Lung (tissue), 12 donors: ENCODE data around the gene TRIM44. TPM values are rescaled to one million over a fixed set of nuclear protein-coding genes. Genes with fewer than 3 reads are reported as not detected.

Experiments
- ATAC-seq: fragments of 200-7000 bp; cut with Tn5 transposase; one replicate; pipeline ENCODE4 v1.9.1; 2020; ENCODE audit warnings: moderate number of reproducible peaks; ENCODE audit not compliant: insufficient read depth, low FRiP score
- DNase-seq, 3 donors: peaks; one replicate each; pipeline ENCODE4 v3.0.0-alpha.2; 2013 to 2017
- H3K27ac ChIP-seq, 2 donors: one replicate each; pipeline ENCODE4 v1.5.1; 2013; ENCODE audit warnings: mild to moderate bottlenecking in 2 of 2, moderate library complexity in 2 of 2, control low read depth in 1 of 2, inconsistent platforms in 1 of 2, low read depth in 1 of 2, low read length in 1 of 2
- H3K27me3 ChIP-seq, 3 donors: one replicate each; pipeline ENCODE4 v1.5.1; 2013; ENCODE audit warnings: low read length in 2 of 3; ENCODE audit not compliant: control insufficient read depth in 3 of 3, insufficient read depth in 3 of 3
- H3K36me3 ChIP-seq, 4 donors: one replicate each; pipeline ENCODE4 v1.5.1; 2013; ENCODE audit warnings: low read length in 4 of 4, mild to moderate bottlenecking in 1 of 4, moderate library complexity in 1 of 4; ENCODE audit not compliant: control insufficient read depth in 4 of 4, insufficient read depth in 4 of 4
- H3K4me1 ChIP-seq, 5 donors: one replicate each; pipeline ENCODE4 v1.5.1; 2013; ENCODE audit warnings: low read length in 5 of 5, mild to moderate bottlenecking in 2 of 5, moderate library complexity in 1 of 5; ENCODE audit not compliant: control insufficient read depth in 5 of 5, insufficient read depth in 5 of 5
- H3K4me3 ChIP-seq: one replicate; pipeline ENCODE4 v1.5.1; 2013; ENCODE audit warnings: mild to moderate bottlenecking, control low read depth, moderate library complexity
- H3K9ac ChIP-seq, 2 donors: one replicate each; pipeline ENCODE4 v1.5.1; 2013; ENCODE audit warnings: low read length in 2 of 2, control low read depth in 1 of 2; ENCODE audit not compliant: insufficient read depth in 1 of 2
- H3K9me3 ChIP-seq, 4 donors: one replicate each; pipeline ENCODE4 v1.5.1; 2013; ENCODE audit warnings: low read length in 3 of 4, mild to moderate bottlenecking in 1 of 4, moderate library complexity in 1 of 4; ENCODE audit not compliant: control insufficient read depth in 4 of 4, insufficient read depth in 3 of 4
- CTCF ChIP-seq: IDR thresholded peaks from 2 replicates; pipeline ENCODE4 v1.5.1; 2012; ENCODE audit warnings: mild to moderate bottlenecking; ENCODE audit errors: control extremely low read depth, extremely low read depth
- WGBS, 2 donors: extraction: QIAGEN DNeasy Blood & Tissue Kit; methylation state at CpG; one replicate each; pipeline ENCODE4 v1.1.7; 2013; 5-methylcytosine and 5-hydroxymethylcytosine counted together
- polyA plus RNA-seq, 2 donors: library from polyadenylated mRNA; stranded (reverse); fragments of 200-250 nt; gene quantifications; one replicate each; pipeline ENCODE4 v1.2.1, GENCODE V29; 2013
- total RNA-seq, 2 donors: library from RNA; depleted of rRNA in 1 of 2; stranded (reverse); fragments of >200 nt in 1 of 2; gene quantifications; one replicate each; pipeline ENCODE4 v1.2.1, GENCODE V29; 2014 to 2021
- donor health status: control.
- donor health status: control.
- donor health status: Bipolar disorder and iron deficiency.
- donor health status: healthy.
- donor health status: DM: yes; HTN: yes; CAD: no.

Gene TRIM44
- total and polyA plus RNA-seq, 4 donors: 9.1 to 62.2 (median 22.7) TPM

GRCh38 chr11:35779409-35779808, 116.8 kb downstream of the TRIM44 start:
- 91 to 94% methylated on average over 5 of the region's 5 CpGs for WGBS, 2 donors
- Histone ChIP-seq H3K27ac (no peak overlapping the region), H3K9ac (no peak overlapping the region), H3K27me3 (no peaks in the 10 kb centered on the region), H3K36me3 (no peaks in the 10 kb centered on the region), H3K4me1 (peaks cover 0 to 16% (median 4%) of the 10 kb centered on the region in 5 donors), H3K4me3 (no peak overlapping the region), H3K9me3 (no peaks in the 10 kb centered on the region)
- no peak for TF ChIP-seq CTCF
- ATAC-seq: no peak
- DNase-seq: no peak

GRCh38 chr11:35780951-35781860, 118.6 kb downstream of the TRIM44 start:
- ATAC-seq (no peak), DNase-seq (peak in 2 of 3 donors; percentile 29 to 38)
- no peak for TF ChIP-seq CTCF
- Histone ChIP-seq H3K9me3 (no peaks in the 10 kb centered on the region), H3K4me3 (no peak overlapping the region), H3K9ac (no peak overlapping the region), H3K4me1 (peaks cover 0 to 16% (median 6%) of the 10 kb centered on the region in 5 donors), H3K36me3 (no peaks in the 10 kb centered on the region), H3K27ac (no peak overlapping the region), H3K27me3 (no peaks in the 10 kb centered on the region)
- WGBS, 2 donors: 68 to 79% methylated on average over 7 of the region's 7 CpGs

GRCh38 chr11:35781861-35782470, 119.4 kb downstream of the TRIM44 start:
- no peaks in the 10 kb centered on the region for H3K9me3 ChIP-seq
- H3K9ac ChIP-seq: no peak overlapping the region
- WGBS, 2 donors: 79 to 87% methylated on average over 3 of the region's 3 CpGs
- DNase-seq (peak in 2 of 3 donors; percentile 53 to 71), ATAC-seq (no peak)
- H3K27ac ChIP-seq: no peak overlapping the region
- no peak overlapping the region for H3K4me3 ChIP-seq
- H3K36me3 ChIP-seq: no peaks in the 10 kb centered on the region
- H3K4me1 ChIP-seq: peaks cover 0 to 22% (median 10%) of the 10 kb centered on the region in 5 donors
- H3K27me3 ChIP-seq: no peaks in the 10 kb centered on the region
- no peak for TF ChIP-seq CTCF
